ENCODE results near the gene HEPN1.

Gene HEPN1

DNA sequence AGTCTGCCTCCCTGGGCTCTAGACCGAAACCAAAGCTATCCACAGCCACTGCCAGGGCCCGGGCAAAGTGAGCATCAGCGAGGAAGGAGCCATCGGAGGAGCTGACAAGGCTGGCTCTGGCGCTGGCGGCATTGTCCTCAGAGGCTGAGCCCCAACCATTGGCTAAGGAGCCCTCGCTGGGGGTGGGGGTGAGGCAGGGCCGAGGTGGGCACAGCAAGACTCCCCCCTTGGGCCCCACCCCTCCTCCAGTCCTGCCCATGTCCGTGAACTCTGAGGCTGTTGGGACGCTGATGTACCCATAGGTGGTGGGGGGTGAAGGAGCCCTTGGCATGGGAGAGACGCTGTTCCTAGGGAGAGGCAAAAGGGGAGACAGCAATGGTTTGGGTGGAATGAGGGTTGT is 32.6 kb upstream of the HEPN1 start:
- no peak for DNase-seq

DNA sequence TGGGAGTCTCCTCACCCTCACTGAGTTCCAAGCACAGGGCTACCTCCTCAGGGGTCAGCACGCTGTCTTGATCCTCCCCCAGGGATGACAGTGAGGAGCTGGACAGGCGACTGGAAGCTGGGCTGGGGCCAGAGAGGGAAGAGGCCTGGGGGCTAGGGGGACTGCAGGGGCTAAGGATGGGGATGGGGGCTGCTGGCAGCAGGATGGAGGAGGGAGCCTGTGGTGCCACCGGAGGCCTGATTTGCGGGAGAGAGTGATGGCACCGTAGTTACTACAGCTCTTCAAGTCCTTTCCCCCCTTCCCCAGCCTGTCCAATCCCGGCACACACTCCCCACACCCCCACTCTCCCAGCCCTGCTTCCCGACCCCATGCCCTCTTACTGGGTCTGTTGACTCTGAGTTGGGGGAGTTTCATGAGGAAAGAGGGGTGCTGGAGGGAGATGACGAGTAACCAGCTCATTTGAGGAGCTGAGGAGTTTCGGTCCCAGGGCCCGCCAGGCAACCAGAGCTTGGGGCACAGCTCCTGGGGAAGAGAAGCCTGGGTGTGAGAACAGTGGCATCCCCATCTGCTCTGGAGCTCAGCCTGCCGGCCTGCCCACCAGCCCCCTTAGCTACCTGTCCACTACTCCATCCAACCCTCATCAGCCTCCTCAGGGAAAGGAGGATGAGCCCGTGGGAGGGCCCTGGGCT is 31.9 kb upstream of the HEPN1 start:
- DNase-seq = no peak

DNA sequence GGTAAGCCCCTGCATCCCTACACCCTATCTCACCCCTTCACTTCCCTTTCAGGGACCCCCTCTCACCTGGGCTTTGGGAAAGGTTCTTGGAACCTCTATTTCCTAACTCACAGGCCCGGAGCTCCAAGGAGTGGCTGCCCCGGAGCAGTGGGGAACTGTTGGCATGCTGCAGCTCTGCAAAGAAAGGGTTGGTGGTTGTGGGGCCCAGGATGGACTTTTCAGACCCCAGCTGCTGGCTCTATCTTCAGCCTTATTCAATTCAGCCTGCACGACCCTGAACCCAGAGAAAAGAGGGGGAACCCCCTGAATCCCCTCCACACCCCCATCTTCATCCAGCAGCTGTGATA is 31.4 kb upstream of the HEPN1 start:
- DNase-seq = no peak

DNA sequence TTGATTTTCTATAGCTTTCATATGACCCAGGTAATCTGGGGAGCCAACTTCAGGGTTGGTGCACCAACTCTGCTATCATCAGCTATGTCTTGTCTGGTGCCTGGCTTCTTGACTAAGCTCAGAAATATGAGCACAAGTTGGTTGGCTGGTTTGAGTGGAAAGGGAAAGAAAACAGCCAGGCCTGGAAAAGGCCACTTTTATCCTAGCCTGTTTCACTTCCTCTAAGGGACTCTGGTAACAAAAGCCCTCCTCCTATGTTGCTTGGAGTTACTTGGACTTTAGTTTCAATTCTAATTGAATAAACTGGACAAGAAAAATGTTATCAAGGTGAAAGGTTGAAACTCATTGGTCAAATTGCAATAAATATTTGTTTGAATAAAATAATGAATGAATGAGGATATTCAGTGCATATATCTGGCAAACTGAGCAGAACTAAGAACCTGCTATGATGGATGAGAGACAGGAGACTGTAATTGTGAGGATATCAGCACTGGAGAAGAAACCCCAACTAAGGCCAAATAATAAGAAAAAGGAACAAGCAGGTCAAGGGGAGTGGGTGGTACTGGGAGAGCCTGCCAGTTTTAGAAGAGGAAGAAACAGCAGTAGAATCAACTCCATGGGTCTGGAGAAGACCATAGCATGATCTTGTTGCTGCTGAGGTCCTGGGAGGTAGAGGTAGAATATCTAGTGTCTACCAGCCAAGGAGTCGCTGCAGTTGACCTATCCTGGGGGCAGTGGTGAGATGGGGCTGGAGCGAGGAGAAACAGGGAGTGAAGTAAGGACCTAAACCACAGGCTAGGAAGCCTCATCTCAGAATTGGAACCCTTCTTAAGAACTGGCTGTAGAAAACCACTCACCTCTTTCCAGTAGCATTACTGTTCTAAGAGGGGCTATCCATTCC is 29.6 kb upstream of the HEPN1 start:
- no peak for DNase-seq

DNA sequence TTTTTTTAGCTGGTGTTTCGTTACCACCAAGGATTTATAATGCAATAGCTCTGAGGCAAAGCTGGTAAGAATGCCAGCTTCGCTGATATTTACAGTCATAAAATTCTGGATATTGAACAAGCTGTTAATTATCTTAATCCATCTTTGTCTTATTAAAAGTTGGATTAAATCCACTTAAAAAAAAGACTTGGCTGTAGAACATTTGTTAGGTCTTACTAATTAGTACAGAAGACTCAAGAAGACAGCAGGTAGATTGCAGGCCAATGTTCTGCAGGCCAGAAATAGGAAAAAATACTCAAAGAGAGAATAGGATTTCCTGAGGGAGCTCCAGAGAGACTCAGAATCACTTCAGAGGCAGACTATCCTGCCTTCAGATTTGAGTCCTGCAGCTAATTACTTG is 28.9 kb upstream of the HEPN1 start:
- DNase-seq = no peak

DNA sequence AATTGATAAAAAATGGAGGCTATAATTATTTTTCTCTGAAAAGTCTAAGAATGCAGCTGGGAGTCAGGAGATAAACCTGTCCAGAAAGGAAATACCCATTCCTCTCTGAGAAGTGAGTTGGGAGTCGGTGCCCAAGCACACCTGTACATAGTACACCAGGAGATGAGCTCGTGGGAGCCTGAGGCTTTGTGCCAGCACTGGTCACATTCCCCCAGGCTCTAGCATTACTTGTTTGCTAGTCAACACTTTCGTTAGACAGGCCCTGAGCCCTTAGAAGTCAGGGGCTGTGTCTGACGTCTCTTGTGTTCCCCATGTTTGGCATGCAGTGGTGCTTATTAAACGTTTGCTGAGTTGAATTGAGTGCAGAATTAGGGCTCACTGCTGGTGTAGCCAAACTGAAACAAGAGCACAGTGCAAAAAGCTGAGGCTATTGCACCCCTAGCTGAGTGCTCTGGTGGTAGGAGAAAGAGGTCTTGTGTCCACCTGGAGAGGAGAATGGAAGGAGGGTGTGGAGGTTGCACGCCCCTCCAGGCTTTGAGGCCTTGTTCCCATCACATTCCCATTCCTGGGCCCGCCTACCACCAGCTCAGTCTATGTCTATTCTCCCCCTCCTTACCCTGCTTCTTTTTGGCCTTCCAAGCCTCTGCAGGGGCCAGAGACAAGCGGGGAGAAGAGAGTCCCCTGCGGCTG is 28.2 kb upstream of the HEPN1 start:
- no peak for DNase-seq

DNA sequence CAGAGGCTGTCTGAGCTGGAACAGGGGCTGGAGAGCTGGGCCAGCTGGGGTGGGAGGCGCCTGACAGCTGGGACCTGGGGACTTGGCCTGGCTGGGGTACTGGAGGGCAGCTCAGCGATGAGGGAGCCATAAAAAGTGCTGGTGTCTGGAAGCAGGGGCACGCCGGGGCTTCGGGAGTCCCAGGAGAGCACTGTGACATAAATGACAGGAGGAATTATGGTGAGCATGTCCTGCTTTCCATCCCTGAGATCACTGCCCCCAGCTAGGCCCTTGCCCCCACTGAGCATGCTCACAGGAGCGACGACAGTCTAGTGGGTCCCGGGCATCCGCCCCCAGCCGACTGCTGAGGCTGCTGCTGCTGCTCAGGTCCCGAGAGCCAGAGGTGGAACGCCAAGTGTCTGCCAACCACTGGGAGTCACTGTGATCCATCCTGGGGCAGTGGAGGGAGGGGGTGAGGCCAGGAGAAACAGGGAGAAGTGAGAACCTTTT is 27.6 kb upstream of the HEPN1 start:
- DNase-seq = no peak

DNA sequence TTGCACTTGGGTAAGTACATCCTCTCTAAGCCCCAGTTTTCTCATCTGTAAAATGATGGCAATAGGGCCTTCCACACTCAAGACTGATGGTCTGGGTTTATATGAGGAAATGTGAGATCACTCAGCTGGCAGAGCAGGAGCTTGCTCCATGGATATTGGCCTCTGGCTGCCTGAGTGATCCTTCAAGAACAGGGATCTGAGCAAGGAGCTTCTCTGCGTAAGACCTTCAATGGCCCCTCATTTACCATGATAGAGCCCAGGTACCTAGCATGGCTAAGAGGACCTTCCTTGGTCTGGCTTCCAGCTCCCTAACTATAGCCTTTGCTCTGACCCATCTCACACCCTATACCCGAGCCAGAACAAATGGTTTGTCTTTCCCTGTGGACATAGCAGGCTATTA is 26.9 kb upstream of the HEPN1 start:
- no peak for DNase-seq

DNA sequence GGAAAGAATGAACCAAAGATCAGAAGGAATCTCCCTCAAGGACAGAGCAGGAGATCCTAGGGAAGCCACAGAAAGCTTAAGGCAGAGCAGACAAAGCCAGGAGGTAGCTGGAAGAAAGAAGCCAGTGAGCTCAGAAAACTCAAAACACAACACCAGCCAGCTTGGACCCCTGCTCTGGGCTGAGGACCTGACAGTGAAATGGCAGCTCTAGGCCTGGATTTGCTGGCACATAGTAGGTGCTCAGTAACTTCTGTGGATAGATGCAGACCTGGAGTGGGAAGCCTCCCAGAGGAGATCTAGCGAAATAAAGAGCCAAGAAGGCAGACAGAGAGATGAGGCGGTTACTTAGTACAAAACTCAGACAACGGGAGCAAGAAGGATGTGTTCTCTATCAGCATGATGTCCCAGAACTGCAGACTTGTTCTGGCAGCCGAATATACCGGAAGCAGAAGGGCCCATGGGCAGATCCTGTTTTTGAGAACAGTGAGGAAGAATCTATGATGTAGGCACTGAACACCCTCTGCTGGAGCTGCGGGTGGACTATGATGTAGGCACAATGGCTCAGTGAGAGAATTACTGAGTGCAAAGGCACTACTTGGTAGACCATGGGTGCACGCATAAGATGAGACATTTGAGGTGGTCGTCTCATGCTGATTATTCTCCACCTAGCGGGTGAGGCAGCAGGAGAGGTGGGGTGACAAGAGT is 26.1 kb upstream of the HEPN1 start:
- no peak for DNase-seq

DNA sequence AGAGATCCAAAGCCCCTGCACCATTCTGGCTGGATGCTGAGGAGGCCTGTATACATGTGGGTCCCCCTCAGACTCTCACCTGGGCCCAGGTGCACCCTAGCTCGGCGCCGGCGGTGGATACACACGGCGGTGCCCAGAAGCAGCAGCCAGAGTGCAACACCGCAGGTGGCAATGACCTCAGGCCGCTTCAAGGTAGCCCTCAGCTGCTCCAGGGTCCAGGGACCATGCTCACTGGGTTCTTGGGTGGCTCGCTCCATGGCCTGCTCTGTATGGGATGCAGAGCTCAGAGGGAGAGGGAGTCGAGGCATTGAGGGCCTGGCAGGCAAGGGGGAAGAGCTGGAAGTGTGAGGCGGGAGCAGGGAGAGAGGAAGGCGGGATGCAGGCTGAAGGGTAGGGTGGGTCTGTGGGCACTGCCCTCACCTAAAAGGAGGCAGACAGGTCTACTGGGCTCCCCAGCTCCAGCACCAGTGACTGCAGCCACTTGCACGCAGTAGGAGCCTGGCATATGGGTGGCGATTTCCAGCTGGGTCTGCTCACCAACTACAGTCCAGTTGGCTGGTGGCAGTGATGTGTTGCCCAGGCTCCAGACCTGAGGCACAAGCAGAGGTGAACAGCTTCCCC is 25.2 kb upstream of the HEPN1 start:
- no peak for DNase-seq

DNA sequence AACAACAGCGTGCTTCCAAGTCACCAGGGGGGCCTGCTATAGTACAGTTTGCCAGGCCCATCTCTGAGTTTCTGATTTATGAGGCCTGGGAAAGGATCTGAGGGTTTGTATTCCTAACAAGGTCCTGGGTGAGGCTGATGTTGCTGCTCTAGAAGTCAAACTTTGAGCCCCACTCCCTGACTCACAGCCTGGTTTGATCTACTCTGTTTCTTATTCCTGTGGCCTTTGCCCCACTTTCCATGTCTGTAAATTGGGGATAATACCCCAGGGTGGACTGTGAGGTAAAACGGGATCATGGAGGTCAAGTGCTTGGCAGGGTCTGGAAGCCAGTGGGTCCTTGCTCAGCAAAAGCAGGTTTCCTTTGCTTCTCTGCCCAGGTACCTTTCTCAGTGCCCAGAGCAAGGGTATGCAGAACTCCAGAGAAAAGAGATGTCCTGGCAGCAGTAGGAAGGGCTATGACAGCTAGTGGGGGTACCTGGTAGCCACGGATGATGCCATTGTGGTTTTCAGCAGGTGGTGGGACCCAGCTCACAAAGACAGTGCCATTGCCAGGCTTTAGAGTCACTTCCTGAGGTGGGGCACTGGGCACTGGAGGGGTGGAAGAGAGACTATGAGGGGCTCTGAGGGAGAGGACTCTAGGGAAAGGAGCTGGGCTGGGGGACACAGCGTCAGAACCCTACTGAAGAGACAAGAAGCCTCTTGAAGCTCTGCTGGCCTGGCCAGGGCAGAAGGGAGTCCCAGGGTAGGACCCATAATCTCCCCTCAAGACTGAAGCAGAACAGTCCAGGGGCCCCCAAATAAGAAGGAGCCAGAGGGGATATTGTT is 24.2 kb upstream of the HEPN1 start:
- no peak for DNase-seq

DNA sequence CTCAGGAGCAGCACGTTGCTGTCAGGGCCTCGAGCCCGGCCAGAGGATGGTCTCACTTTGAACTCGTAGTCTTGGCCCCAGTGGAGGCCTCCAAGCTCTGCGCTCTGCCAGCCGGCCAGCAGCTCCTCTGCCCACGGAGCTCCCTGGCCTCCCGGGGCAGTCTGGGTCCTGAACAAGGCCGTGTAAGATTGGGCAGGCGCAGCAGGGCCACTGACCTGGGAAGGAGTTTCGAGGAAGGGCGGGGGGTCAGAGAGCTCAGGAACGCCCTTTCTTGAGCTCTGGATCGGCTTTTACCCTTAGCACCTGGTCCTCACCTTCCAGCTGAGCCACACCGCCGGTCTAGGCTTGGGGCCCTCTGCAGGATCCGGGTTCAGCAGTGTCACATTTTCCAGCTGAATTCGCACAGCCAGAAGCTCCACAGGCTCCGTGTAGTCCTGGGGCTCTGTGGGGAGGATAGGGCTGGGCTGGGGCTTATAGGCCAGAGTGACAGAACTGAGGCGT is 23.5 kb upstream of the HEPN1 start:
- DNase-seq = no peak

DNA sequence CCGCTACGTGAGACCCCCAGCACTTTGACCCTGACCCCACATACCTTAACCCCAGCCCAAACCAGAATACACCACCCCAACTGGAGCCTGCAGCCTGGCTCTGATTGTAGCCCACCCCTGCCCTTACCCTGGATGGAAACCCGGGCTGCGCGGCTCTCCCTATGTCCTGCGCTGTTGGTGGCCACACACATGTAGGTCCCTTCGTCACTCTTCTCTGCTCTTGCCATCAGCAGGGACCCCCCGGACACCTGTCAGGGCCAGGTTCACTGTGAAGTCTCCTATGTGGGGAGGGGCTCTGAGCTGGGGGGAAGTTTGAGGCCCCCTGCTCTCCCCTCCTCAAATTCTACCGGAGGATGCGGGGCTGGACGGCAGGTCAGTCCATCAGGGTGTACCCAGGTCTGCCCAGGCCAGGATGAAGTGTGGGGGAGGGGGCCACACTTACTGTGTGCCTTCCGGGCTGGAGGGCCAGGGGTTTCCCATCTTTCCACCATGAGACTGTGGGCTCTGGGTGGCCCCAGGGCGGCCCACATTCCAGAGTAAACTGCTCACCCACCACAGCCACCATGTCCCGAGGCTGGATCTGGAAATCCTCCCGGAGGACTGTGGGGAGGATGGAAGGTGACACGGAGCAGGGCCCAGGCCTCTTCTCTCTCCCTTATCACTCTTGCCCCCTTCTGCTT is 22.8 kb upstream of the HEPN1 start:
- no peak for DNase-seq

DNA sequence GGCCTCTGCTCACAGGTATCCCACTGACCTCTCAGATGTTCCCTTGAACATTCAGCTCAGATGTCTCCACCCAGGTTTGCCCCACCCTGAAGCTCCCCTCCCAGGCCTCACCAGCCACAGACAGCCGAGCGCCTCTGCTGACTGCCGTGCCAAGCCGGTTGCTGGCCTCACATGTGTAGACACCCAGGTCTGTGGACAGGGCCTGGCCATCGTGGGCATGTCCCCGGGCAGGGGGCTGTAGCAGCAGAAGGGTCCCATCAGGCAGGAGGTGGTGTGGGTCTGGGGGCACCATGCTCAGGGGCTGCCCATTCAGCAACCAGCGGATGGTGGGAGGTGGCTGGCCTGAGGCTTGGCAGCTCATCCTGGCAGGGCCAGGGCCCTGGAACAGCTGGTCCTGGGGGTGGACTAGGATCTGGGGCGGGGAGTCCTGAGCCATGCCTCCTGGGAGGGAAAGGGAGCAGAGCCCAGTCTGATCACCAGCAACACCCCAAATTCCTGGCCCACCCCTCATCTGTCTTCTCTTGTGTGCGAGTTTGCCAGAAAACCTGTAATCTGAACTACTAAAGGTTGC is 22.1 kb upstream of the HEPN1 start:
- no peak for DNase-seq

DNA sequence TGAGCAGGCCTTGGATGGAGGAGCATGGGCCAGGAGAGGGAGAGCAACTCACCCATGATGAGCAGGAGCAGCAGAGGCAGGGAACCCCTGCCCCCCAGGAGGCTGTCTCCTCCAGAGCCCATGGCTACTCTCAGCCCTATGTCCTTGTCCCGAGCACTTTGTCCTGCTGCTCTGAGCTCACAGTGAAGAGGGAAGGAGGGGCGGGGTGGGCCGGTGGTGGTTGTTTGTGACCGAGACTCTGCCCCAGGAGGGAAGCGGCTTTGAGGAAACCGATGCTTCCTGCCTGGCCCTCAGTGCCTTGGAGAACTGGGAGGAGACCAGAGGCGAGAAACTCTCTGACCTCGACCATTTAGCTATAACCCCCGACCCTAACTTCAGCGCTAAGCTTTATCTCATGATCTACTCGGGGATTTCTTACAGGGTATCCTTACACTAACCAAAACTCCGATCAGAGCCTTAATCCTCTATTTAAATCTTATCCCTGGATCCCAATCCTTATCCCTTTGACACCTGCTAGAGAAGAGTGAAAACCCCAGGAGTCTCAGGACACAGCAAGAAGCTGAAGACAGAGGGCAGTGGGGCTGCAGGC is 21.3 kb upstream of the HEPN1 start, which contains the start of gene ROBO4:
Gene ROBO4, minus strand, starts transcription at position 192 of the 589 bp plus-strand sequence. Its CDS starts 70 bp downstream, at position 122.
- DNase-seq = no peak

DNA sequence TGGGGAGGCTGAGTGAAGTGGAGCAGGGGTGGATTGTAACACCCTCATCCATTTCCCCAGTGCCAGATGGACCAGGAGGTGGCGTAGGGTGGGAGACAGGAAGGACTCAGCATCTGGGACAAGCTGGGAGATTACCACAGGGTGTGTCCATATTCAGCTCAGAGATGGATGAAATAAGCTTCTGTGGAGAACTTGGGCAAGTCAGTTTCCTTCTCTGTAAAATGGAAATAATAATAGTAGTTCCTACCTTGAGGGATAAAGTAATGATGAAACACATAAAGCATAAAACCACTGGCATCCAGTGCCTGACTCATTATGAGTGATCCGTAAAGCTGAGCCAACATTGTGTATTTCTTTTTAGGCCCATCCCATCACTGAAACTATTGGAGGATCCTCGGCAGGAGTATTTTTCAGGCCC is 20.8 kb upstream of the HEPN1 start:
- DNase-seq = no peak

DNA sequence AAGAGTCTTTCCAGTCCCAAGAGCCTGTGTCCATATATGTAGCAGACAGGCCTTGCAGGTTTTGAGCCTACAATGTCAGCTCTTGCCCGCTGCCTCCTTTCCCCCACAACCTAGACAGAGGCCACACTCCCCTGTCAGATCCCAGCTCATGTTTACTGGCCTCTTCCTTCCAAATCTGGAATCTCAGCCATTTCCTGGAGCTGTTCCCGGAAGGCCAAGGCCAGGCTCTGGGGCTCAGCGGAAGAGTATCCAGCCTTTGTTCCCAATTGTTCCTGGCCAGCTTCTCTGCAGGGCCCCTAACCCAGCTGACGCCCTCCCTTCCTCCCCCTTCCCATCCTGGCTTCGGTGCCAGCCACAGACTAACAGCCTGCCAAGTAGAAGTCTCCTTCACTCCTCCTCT is 20.3 kb upstream of the HEPN1 start:
- DNase-seq = no peak

DNA sequence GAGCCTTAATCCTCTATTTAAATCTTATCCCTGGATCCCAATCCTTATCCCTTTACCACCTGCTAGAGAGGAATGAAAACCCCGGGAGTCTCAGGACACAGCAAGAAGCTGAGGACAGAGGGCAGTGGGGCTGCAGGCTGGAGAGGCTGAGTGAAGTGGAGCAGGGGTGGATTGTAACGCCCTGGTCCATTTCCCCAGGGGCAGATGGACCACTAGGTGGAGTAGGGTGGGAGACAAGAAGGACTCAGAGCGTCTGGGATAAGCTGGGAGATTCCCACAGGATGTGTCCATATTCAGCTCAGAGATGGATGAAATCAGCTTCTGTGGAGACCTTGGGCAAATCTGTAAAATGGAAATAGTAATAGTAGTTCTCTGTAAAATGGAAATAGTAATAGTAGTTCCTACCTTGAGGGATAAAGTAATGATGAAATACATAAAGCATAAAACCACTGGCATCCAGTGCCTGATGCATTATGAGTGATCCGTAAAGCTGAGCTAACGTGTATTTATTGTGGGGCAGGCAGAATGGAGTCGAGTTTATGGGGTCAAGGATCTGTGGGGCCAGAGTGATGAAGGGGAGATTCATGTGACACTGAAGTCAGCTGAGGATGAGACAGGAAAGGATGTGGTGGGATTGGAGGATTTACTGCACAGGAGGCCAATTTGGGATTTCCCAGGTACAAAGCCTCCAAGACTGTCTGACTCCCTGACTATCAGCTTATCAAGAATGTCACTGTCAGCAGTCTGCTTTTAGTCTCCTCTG is 19.5 kb upstream of the HEPN1 start:
- no peak for DNase-seq

DNA sequence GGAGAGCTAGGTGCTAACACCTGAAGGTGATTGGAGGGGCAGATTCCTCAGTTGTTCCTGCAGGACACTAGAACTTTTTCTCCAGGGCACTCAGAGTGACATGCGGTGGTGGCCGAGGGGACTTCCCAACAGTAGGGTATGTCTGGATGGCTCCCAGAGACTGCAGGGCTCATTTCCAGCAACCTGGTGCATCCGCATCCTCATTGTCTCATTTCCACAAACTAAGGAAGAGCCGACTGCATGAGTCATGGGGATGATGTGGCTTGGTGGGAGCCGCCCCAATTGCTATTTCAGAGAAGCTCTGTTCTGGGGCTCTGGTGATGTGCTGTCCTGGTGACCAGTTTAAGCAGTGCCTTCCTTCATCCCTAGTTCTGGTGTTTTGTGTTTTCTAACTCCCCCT is 18.6 kb upstream of the HEPN1 start:
- DNase-seq = no peak

All from CD4-positive, alpha-beta T cell treated with Interleukin-15 for 1 hour (primary cell).